Subcutaneous abdominal adipose tissue (tissue), 5 donors: Measurements from ENCODE around the gene TCF7L2.
"Not testable (repeated sequence)": the region's sequence is repeated elsewhere in the genome, so short reads cannot be mapped to it uniquely, and the experiment has no call there.

Experiments used
- H3K27ac ChIP-seq: one replicate; pipeline ENCODE4 v1.7.0; 2013; ENCODE audit warnings: low read depth, mild to moderate bottlenecking, inconsistent platforms, low read length, moderate library complexity
- H3K27me3 ChIP-seq, 5 donors: one replicate each; pipeline ENCODE4 v1.7.0; 2013; ENCODE audit warnings: low read length in 5 of 5, inconsistent platforms in 1 of 5; ENCODE audit not compliant: control insufficient read depth in 5 of 5, insufficient read depth in 4 of 5
- H3K36me3 ChIP-seq, 5 donors: one replicate each; pipeline ENCODE4 v1.7.0; 2013; ENCODE audit warnings: low read length in 5 of 5; ENCODE audit not compliant: control insufficient read depth in 5 of 5, insufficient read depth in 5 of 5
- H3K4me1 ChIP-seq, 5 donors: one replicate each; pipeline ENCODE4 v1.7.0; 2013; ENCODE audit warnings: low read length in 5 of 5, mild to moderate bottlenecking in 3 of 5, moderate library complexity in 1 of 5; ENCODE audit not compliant: control insufficient read depth in 5 of 5, insufficient read depth in 5 of 5
- H3K4me3 ChIP-seq, 5 donors: one replicate each; pipeline ENCODE4 v1.7.0; 2013; ENCODE audit warnings: low read length in 5 of 5, low read depth in 1 of 5
- H3K9ac ChIP-seq, 5 donors: one replicate each; pipeline ENCODE4 v1.7.0; 2013; ENCODE audit warnings: low read length in 5 of 5, mild to moderate bottlenecking in 4 of 5, moderate library complexity in 3 of 5
- H3K9me3 ChIP-seq, 5 donors: one replicate each; pipeline ENCODE4 v1.7.0; 2013; ENCODE audit warnings: low read length in 5 of 5; ENCODE audit not compliant: control insufficient read depth in 5 of 5
- donor health status: healthy.
- donor health status: healthy.
- donor health status: healthy.
- donor health status: healthy.
- donor health status: healthy.

TCF7L2 gene

GRCh38 chr10:113108948-113109347, 158.9 kb downstream of the TCF7L2 start:
- Histone ChIP-seq H3K4me1 (peaks cover 10 to 50% (median 43%) of the 10 kb centered on the region in 5 donors), H3K9ac (peak overlapping the region in 1 of 5 donors; percentile 18), H3K27me3 (no peaks in the 10 kb centered on the region), H3K9me3 (no peaks in the 10 kb centered on the region), H3K27ac (peak overlapping the region; percentile 34), H3K36me3 (no peaks in the 10 kb centered on the region), H3K4me3 (no peak overlapping the region)

GRCh38 chr10:113109482-113109881, 159.4 kb downstream of the TCF7L2 start:
- not testable (repeated sequence) for H3K27ac ChIP-seq, H3K9ac ChIP-seq, H3K27me3 ChIP-seq, H3K4me3 ChIP-seq, H3K9me3 ChIP-seq, H3K36me3 ChIP-seq
- peaks cover 7 to 46% (median 42%) of the 10 kb centered on the region in 5 donors for H3K4me1 ChIP-seq

- Histone ChIP-seq H3K4me1 (peaks cover 2 to 32% (median 25%) of the 10 kb centered on the region in 5 donors), H3K9me3 (no peaks in the 10 kb centered on the region), H3K9ac (no peak overlapping the region), H3K27me3 (no peaks in the 10 kb centered on the region), H3K36me3 (no peaks in the 10 kb centered on the region), H3K27ac (peak overlapping the region; percentile 31), H3K4me3 (no peak overlapping the region)
These were observed 161.2 kb downstream of the TCF7L2 start for GRCh38 chr10:113111260-113111659.

GRCh38 chr10:113111900-113112853, 162.1 kb downstream of the TCF7L2 start:
- Histone ChIP-seq H3K9me3 (no peaks in the 10 kb centered on the region), H3K36me3 (no peaks in the 10 kb centered on the region), H3K4me3 (no peak overlapping the region), H3K27me3 (no peaks in the 10 kb centered on the region), H3K4me1 (peaks cover 0 to 29% (median 17%) of the 10 kb centered on the region in 5 donors), H3K9ac (no peak overlapping the region), H3K27ac (peak overlapping the region; percentile 71)

- Histone ChIP-seq H3K9ac (no peak overlapping the region), H3K27me3 (no peaks in the 10 kb centered on the region), H3K27ac (peak overlapping the region; percentile 71), H3K4me1 (peaks cover 0 to 29% (median 15%) of the 10 kb centered on the region in 5 donors), H3K4me3 (no peak overlapping the region), H3K9me3 (no peaks in the 10 kb centered on the region), H3K36me3 (no peaks in the 10 kb centered on the region)
These were observed 163.2 kb downstream of the TCF7L2 start for GRCh38 chr10:113113241-113113640.

- Histone ChIP-seq H3K9ac (no peak overlapping the region), H3K36me3 (no peaks in the 10 kb centered on the region), H3K4me3 (no peak overlapping the region), H3K27me3 (no peaks in the 10 kb centered on the region), H3K4me1 (peaks cover 0 to 29% (median 15%) of the 10 kb centered on the region in 5 donors), H3K27ac (peak overlapping the region; percentile 71), H3K9me3 (no peaks in the 10 kb centered on the region)
These were observed 163.9 kb downstream of the TCF7L2 start for GRCh38 chr10:113113918-113114317.

- no peak overlapping the region for H3K4me3 ChIP-seq
- H3K36me3 ChIP-seq: no peaks in the 10 kb centered on the region
- H3K4me1 ChIP-seq: peaks cover 0 to 27% (median 13%) of the 10 kb centered on the region in 5 donors
- peak overlapping the region; percentile 71 for H3K27ac ChIP-seq
- H3K9ac ChIP-seq: no peak overlapping the region
- no peaks in the 10 kb centered on the region for H3K9me3 ChIP-seq
- H3K27me3 ChIP-seq: no peaks in the 10 kb centered on the region
These were observed 165.5 kb downstream of the TCF7L2 start for GRCh38 chr10:113115556-113115955.

GRCh38 chr10:113118882-113119281, 168.8 kb downstream of the TCF7L2 start:
- H3K9ac ChIP-seq: no peak overlapping the region
- H3K4me3 ChIP-seq: no peak overlapping the region
- H3K36me3 ChIP-seq: no peaks in the 10 kb centered on the region
- H3K4me1 ChIP-seq: peaks cover 0 to 8% (median 5%) of the 10 kb centered on the region in 5 donors
- H3K9me3 ChIP-seq: no peaks in the 10 kb centered on the region
- H3K27me3 ChIP-seq: no peaks in the 10 kb centered on the region
- no peak overlapping the region for H3K27ac ChIP-seq

- Histone ChIP-seq H3K27me3 (no peaks in the 10 kb centered on the region), H3K4me3 (no peak overlapping the region), H3K9me3 (no peaks in the 10 kb centered on the region), H3K9ac (no peak overlapping the region), H3K4me1 (peaks cover 0 to 6% (median under 1%) of the 10 kb centered on the region in 5 donors), H3K36me3 (no peaks in the 10 kb centered on the region), H3K27ac (no peak overlapping the region)
These were observed 169.8 kb downstream of the TCF7L2 start for GRCh38 chr10:113119801-113120200.

- Histone ChIP-seq H3K27ac (no peak overlapping the region), H3K27me3 (no peaks in the 10 kb centered on the region), H3K4me1 (peaks cover 0 to 7% (median 1%) of the 10 kb centered on the region in 5 donors), H3K36me3 (no peaks in the 10 kb centered on the region), H3K4me3 (no peak overlapping the region), H3K9ac (no peak overlapping the region), H3K9me3 (no peaks in the 10 kb centered on the region)
These were observed 171.1 kb downstream of the TCF7L2 start for GRCh38 chr10:113121153-113121552.
